ENCODE measurements around the gene ALDH3A2. TPM values are rescaled to one million over a fixed set of nuclear protein-coding genes. Genes with fewer than 3 reads are reported as not detected.
A peak's percentile ranks its signal among the peaks of the same experiment; 100 is the strongest.

ALDH3A2 gene
- 45.6 TPM for polyA plus RNA-seq (2013, experiment 1 of 2)
- polyA plus RNA-seq (2013, experiment 2 of 2) = 45.4 TPM

DNA sequence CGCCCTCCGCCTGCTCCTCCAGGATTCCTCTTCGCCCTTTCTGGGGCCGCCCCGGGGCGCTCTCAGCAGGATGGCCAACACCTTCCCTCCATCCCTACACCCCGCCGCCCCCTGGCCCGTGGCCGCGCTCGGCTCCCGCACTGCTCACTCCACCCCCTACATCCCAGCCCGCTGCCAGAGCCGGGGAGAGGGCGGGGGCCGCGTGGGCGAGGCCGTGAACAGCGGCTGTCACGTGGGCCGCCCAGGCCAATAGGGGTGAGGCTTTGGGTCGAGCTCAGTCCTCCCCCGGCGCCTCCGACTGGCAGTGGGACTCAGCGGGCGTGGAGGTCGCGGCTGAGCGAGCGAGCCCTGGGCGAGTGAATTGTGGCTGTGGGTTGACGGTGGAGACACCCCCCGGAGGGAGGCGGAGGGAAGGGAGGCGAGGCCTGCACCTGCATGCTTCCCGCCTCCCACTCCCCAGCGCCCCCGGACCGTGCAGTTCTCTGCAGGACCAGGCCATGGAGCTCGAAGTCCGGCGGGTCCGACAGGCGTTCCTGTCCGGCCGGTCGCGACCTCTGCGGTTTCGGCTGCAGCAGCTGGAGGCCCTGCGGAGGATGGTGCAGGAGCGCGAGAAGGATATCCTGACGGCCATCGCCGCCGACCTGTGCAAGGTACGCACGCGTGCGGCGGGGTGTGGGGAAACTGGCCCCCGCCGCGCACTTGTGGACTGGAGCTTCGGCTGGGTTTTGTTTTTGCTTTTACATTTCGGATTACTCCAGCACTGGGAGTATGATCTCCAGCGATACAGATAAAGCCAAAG, at the start of gene ALDH3A2:
TSS of gene ALDH3A2 (plus strand) at position 277 of the 799 bp plus-strand sequence. CDS start at position 498, 221 bp downstream.
- Histone ChIP-seq H2BK15ac (ENCODE audit: low read length) (peak within 1 kb of the TSS; percentile 63), H3K4me2 (ENCODE audit: insufficient read depth, low read length, poor library complexity, severe bottlenecking) (peak within 1 kb of the TSS; percentile 93), H2BK12ac (ENCODE audit: low read length) (peak within 1 kb of the TSS; percentile 63), H4K91ac (ENCODE audit: low read depth, low read length, poor library complexity) (no peak within 1 kb of the TSS), H3K79me1 (ENCODE audit: low read depth, low read length) (peaks cover 3% of the 10 kb centered on the region), H2AK5ac (ENCODE audit: low read depth, low read length) (peak within 1 kb of the TSS; percentile 82), H2BK5ac (ENCODE audit: low read length) (peak within 1 kb of the TSS; percentile 57), H3K9me3 (replicated peaks in 1 of 2; ENCODE audit: control insufficient read depth in 2 of 2, insufficient read depth in 1 of 2, low read depth in 1 of 2, low read length in 2 of 2) (no peaks in the 10 kb centered on the region), H3K4me3 (ENCODE audit: low read length in 2 of 2) (peak within 1 kb of the TSS; percentile 63 to 83), H3K36me3 (replicated peaks in 1 of 2; ENCODE audit: control insufficient read depth in 2 of 2, insufficient read depth in 2 of 2, low read length in 2 of 2) (peaks cover 3 to 16% of the 10 kb centered on the region in 2 donors), H3K27me3 (ENCODE audit: control insufficient read depth in 3 of 3, insufficient read depth in 3 of 3, low read depth in 1 of 3, low read length in 3 of 3) (peaks cover 0 to 8% (median 0%) of the 10 kb centered on the region in 3 experiments), H3K4ac (ENCODE audit: low read length) (no peak within 1 kb of the TSS), H3K23ac (ENCODE audit: low read depth, low read length, poor library complexity) (peak within 1 kb of the TSS; percentile 98), H3K27ac (replicated peaks; ENCODE audit: low read length) (peak within 1 kb of the TSS; percentile 90), H2BK120ac (ENCODE audit: low read depth, low read length) (peak within 1 kb of the TSS; percentile 10), H3K9ac (ENCODE audit: low read depth, low read length, poor library complexity) (peak within 1 kb of the TSS; percentile 98), H3K14ac (ENCODE audit: low read length) (peak within 1 kb of the TSS; percentile 96), H4K8ac (ENCODE audit: low read depth, low read length) (peak within 1 kb of the TSS; percentile 94), H3K4me1 (ENCODE audit: control insufficient read depth in 2 of 2, insufficient read depth in 1 of 2, low read depth in 1 of 2, low read length in 2 of 2) (peaks cover 13% of the 10 kb centered on the region in 2 donors), H3K18ac (ENCODE audit: low read length) (peak within 1 kb of the TSS; percentile 98), H2AFZ (ENCODE audit: low read length) (peak within 1 kb of the TSS; percentile 88)
- no CpG with 5 or more reads among the region's 71 CpGs for WGBS, 2 donors (ENCODE audit: extremely low coverage in 2 of 2, insufficient read length in 2 of 2, insufficient replicate concordance in 1 of 2)
- peak; percentile 90 for DNase-seq (ENCODE audit: low spot score)

DNA sequence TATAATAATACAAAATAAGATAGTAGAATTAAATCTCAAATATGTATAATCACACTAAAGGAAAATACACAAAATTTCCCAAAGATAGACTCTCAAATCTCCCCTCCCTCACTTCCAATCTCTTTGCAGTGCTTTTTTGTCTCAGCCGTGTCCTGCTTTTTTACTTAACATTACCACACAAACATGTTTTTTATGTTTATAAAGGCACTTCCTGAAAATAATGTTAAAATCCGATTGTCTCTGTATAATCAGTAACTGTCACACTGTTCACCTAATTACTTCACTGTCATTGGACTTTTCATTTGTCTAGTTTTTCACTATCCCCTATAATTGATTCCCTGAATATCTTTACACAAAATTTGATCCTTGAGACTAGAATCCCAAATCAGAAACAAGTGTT, 38.2 kb upstream of the ALDH3A2 start:
- no peak overlapping the region for H3K23ac ChIP-seq (ENCODE audit: low read depth, low read length, poor library complexity)
- H3K4me3 ChIP-seq (ENCODE audit: low read length in 2 of 2) = no peak overlapping the region
- H3K9me3 ChIP-seq (replicated peaks in 1 of 2; ENCODE audit: control insufficient read depth in 2 of 2, insufficient read depth in 1 of 2, low read depth in 1 of 2, low read length in 2 of 2) = no peaks in the 10 kb centered on the region
- no peak overlapping the region for H4K91ac ChIP-seq (ENCODE audit: low read depth, low read length, poor library complexity)
- H3K18ac ChIP-seq (ENCODE audit: low read length) = no peak overlapping the region
- H2BK12ac ChIP-seq (ENCODE audit: low read length) = no peak overlapping the region
- no CpG with 5 or more reads among the region's 2 CpGs for WGBS, 2 donors (ENCODE audit: extremely low coverage in 2 of 2, insufficient read length in 2 of 2, insufficient replicate concordance in 1 of 2)
- H3K4ac ChIP-seq (ENCODE audit: low read length) = no peak overlapping the region
- no peak for DNase-seq (ENCODE audit: low spot score)
- no peak overlapping the region for H2BK120ac ChIP-seq (ENCODE audit: low read depth, low read length)
- no peak overlapping the region for H3K9ac ChIP-seq (ENCODE audit: low read depth, low read length, poor library complexity)
- no peak overlapping the region for H2BK5ac ChIP-seq (ENCODE audit: low read length)
- no peaks in the 10 kb centered on the region for H3K27me3 ChIP-seq (ENCODE audit: control insufficient read depth in 3 of 3, insufficient read depth in 3 of 3, low read depth in 1 of 3, low read length in 3 of 3)
- no peaks in the 10 kb centered on the region for H3K79me1 ChIP-seq (ENCODE audit: low read depth, low read length)
- no peak overlapping the region for H4K8ac ChIP-seq (ENCODE audit: low read depth, low read length)
- H3K4me1 ChIP-seq (ENCODE audit: control insufficient read depth in 2 of 2, insufficient read depth in 1 of 2, low read depth in 1 of 2, low read length in 2 of 2) = peaks cover 0 to 2% of the 10 kb centered on the region in 2 donors
- H3K14ac ChIP-seq (ENCODE audit: low read length) = no peak overlapping the region
- no peak overlapping the region for H2AFZ ChIP-seq (ENCODE audit: low read length)
- no peaks in the 10 kb centered on the region for H3K36me3 ChIP-seq (replicated peaks in 1 of 2; ENCODE audit: control insufficient read depth in 2 of 2, insufficient read depth in 2 of 2, low read length in 2 of 2)
- no peak overlapping the region for H2AK5ac ChIP-seq (ENCODE audit: low read depth, low read length)
- no peak overlapping the region for H2BK15ac ChIP-seq (ENCODE audit: low read length)
- no peak overlapping the region for H3K27ac ChIP-seq (replicated peaks; ENCODE audit: low read length)
- H3K4me2 ChIP-seq (ENCODE audit: insufficient read depth, low read length, poor library complexity, severe bottlenecking) = no peak overlapping the region

DNA sequence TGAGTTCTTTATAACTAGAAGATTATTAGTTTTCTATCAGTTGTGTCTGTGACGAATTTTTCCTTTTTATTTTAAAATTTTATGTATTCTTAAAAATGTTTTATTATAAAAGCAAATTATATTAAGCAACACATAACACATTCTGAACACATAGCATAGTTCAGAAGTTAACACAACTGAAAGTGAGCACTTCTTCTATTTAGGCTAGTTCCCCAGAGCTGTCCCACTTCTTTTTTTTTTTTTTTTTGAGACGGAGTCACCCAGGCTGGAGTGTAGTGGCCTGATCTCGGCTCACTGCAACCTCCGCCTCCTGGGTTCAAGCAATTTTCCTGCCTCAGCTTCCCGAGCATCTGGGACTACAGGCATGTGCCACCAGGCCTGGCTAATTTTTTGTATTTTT, 37.7 kb upstream of the ALDH3A2 start:
- no peak overlapping the region for H3K18ac ChIP-seq (ENCODE audit: low read length)
- no CpG with 5 or more reads among the region's 5 CpGs for whole genome bisulfite sequencing, 2 donors (ENCODE audit: extremely low coverage in 2 of 2, insufficient read length in 2 of 2, insufficient replicate concordance in 1 of 2)
- H2BK5ac ChIP-seq (ENCODE audit: low read length) = no peak overlapping the region
- no peak overlapping the region for H3K4ac ChIP-seq (ENCODE audit: low read length)
- no peak overlapping the region for H2BK15ac ChIP-seq (ENCODE audit: low read length)
- no peak overlapping the region for H3K4me2 ChIP-seq (ENCODE audit: insufficient read depth, low read length, poor library complexity, severe bottlenecking)
- no peak overlapping the region for H3K9ac ChIP-seq (ENCODE audit: low read depth, low read length, poor library complexity)
- no peaks in the 10 kb centered on the region for H3K27me3 ChIP-seq (ENCODE audit: control insufficient read depth in 3 of 3, insufficient read depth in 3 of 3, low read depth in 1 of 3, low read length in 3 of 3)
- no peaks in the 10 kb centered on the region for H3K36me3 ChIP-seq (replicated peaks in 1 of 2; ENCODE audit: control insufficient read depth in 2 of 2, insufficient read depth in 2 of 2, low read length in 2 of 2)
- H3K79me1 ChIP-seq (ENCODE audit: low read depth, low read length) = no peaks in the 10 kb centered on the region
- H3K23ac ChIP-seq (ENCODE audit: low read depth, low read length, poor library complexity) = no peak overlapping the region
- no peak overlapping the region for H3K4me3 ChIP-seq (ENCODE audit: low read length in 2 of 2)
- H4K8ac ChIP-seq (ENCODE audit: low read depth, low read length) = no peak overlapping the region
- no peak overlapping the region for H3K27ac ChIP-seq (replicated peaks; ENCODE audit: low read length)
- H2BK120ac ChIP-seq (ENCODE audit: low read depth, low read length) = no peak overlapping the region
- peaks cover 0 to 2% of the 10 kb centered on the region in 2 donors for H3K4me1 ChIP-seq (ENCODE audit: control insufficient read depth in 2 of 2, insufficient read depth in 1 of 2, low read depth in 1 of 2, low read length in 2 of 2)
- H2BK12ac ChIP-seq (ENCODE audit: low read length) = no peak overlapping the region
- H4K91ac ChIP-seq (ENCODE audit: low read depth, low read length, poor library complexity) = no peak overlapping the region
- H2AFZ ChIP-seq (ENCODE audit: low read length) = no peak overlapping the region
- no peaks in the 10 kb centered on the region for H3K9me3 ChIP-seq (replicated peaks in 1 of 2; ENCODE audit: control insufficient read depth in 2 of 2, insufficient read depth in 1 of 2, low read depth in 1 of 2, low read length in 2 of 2)
- no peak overlapping the region for H3K14ac ChIP-seq (ENCODE audit: low read length)
- no peak for DNase-seq (ENCODE audit: low spot score)
- no peak overlapping the region for H2AK5ac ChIP-seq (ENCODE audit: low read depth, low read length)

DNA sequence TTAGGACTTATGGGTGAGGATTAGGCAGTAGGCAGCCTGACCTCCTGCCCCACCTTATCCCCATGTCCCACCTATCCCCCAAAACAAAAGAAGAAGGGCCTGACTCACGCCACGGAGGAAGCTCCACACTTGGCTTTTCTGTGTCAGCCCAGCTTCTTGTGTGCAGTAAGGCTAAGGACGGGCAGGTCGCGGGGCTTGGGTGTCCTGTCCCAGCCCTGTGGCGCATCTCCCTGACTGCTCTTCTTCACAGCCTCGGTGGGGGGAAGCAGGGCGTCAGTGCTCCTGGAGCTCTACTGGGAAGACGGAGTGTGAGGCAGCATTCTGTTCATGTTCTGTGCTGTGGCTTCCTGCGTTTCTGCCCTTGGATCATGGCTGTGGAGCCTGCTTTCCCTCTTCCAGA, 34.6 kb upstream of the ALDH3A2 start:
- H2BK5ac ChIP-seq (ENCODE audit: low read length) = no peak overlapping the region
- no peak overlapping the region for H2BK15ac ChIP-seq (ENCODE audit: low read length)
- H3K4me2 ChIP-seq (ENCODE audit: insufficient read depth, low read length, poor library complexity, severe bottlenecking) = no peak overlapping the region
- H3K36me3 ChIP-seq (replicated peaks in 1 of 2; ENCODE audit: control insufficient read depth in 2 of 2, insufficient read depth in 2 of 2, low read length in 2 of 2) = no peaks in the 10 kb centered on the region
- no peak overlapping the region for H3K27ac ChIP-seq (replicated peaks; ENCODE audit: low read length)
- H3K4me3 ChIP-seq (ENCODE audit: low read length in 2 of 2) = no peak overlapping the region
- WGBS, 2 donors (ENCODE audit: extremely low coverage in 2 of 2, insufficient read length in 2 of 2, insufficient replicate concordance in 1 of 2) = no CpG with 5 or more reads among the region's 10 CpGs
- H3K4ac ChIP-seq (ENCODE audit: low read length) = peak overlapping the region; percentile 10
- no peak for DNase-seq (ENCODE audit: low spot score)
- H3K9ac ChIP-seq (ENCODE audit: low read depth, low read length, poor library complexity) = no peak overlapping the region
- H3K9me3 ChIP-seq (replicated peaks in 1 of 2; ENCODE audit: control insufficient read depth in 2 of 2, insufficient read depth in 1 of 2, low read depth in 1 of 2, low read length in 2 of 2) = peaks cover under 1 to 5% of the 10 kb centered on the region in 2 donors
- no peaks in the 10 kb centered on the region for H3K79me1 ChIP-seq (ENCODE audit: low read depth, low read length)
- no peak overlapping the region for H3K23ac ChIP-seq (ENCODE audit: low read depth, low read length, poor library complexity)
- H2BK120ac ChIP-seq (ENCODE audit: low read depth, low read length) = no peak overlapping the region
- H4K8ac ChIP-seq (ENCODE audit: low read depth, low read length) = no peak overlapping the region
- H3K27me3 ChIP-seq (ENCODE audit: control insufficient read depth in 3 of 3, insufficient read depth in 3 of 3, low read depth in 1 of 3, low read length in 3 of 3) = no peaks in the 10 kb centered on the region
- H3K14ac ChIP-seq (ENCODE audit: low read length) = peak overlapping the region; percentile 47
- peaks cover 0 to 2% of the 10 kb centered on the region in 2 donors for H3K4me1 ChIP-seq (ENCODE audit: control insufficient read depth in 2 of 2, insufficient read depth in 1 of 2, low read depth in 1 of 2, low read length in 2 of 2)
- H4K91ac ChIP-seq (ENCODE audit: low read depth, low read length, poor library complexity) = no peak overlapping the region
- peak overlapping the region; percentile 40 for H2AK5ac ChIP-seq (ENCODE audit: low read depth, low read length)
- peak overlapping the region; percentile 83 for H3K18ac ChIP-seq (ENCODE audit: low read length)
- no peak overlapping the region for H2AFZ ChIP-seq (ENCODE audit: low read length)
- peak overlapping the region; percentile 16 for H2BK12ac ChIP-seq (ENCODE audit: low read length)
